Fibroblast of skin of back (primary cell): Measurements from ENCODE around the gene B4GAT1.
"Not testable (repeated sequence)": the region's sequence is repeated elsewhere in the genome, so short reads cannot be mapped to it uniquely, and the experiment has no call there.

ENCODE experiments used
- DNase-seq: peaks from one replicate; pipeline ENCODE4 v3.0.0-alpha.2; 2013

B4GAT1 gene

GRCh38 chr11:66363187-66363601, 15.8 kb upstream of the B4GAT1 start:
- DNase-seq = no peak

GRCh38 chr11:66362481-66363147, 15.2 kb upstream of the B4GAT1 start:
- no peak for DNase-seq

GRCh38 chr11:66361502-66361941, 14.1 kb upstream of the B4GAT1 start:
- DNase-seq = no peak

- no peak for DNase-seq
Observed at GRCh38 chr11:66360406-66361073, 13.1 kb upstream of the B4GAT1 start.

GRCh38 chr11:66359662-66360087, 12.2 kb upstream of the B4GAT1 start:
- no peak for DNase-seq

- not testable (repeated sequence) for DNase-seq
Observed at GRCh38 chr11:66350560-66351235, 3.3 kb upstream of the B4GAT1 start.

- DNase-seq = no peak
Observed at GRCh38 chr11:66349084-66349386, 1.6 kb upstream of the B4GAT1 start.

- no peak for DNase-seq
Observed at GRCh38 chr11:66346476-66347424, 679 bp downstream of the B4GAT1 start.

GRCh38 chr11:66345316-66345649, 2.1 kb downstream of the B4GAT1 start:
- no peak for DNase-seq

GRCh38 chr11:66344550-66345315, 2.7 kb downstream of the B4GAT1 start, which contains the start of gene BRMS1:
BRMS1 (minus strand) TSS chr11:66345104; CDS start chr11:66342234, 2,870 bp downstream.
- DNase-seq = peak; percentile 97

- no peak for DNase-seq
Observed at GRCh38 chr11:66343176-66343575, 4.3 kb downstream of the B4GAT1 start.

GRCh38 chr11:66341502-66342126, 5.8 kb downstream of the B4GAT1 start:
- no peak for DNase-seq

GRCh38 chr11:66340596-66341501, 6.6 kb downstream of the B4GAT1 start:
- no peak for DNase-seq

GRCh38 chr11:66339686-66340483, 7.5 kb downstream of the B4GAT1 start:
- DNase-seq = no peak

- no peak for DNase-seq
Observed at GRCh38 chr11:66339162-66339675, 8.2 kb downstream of the B4GAT1 start.

- no peak for DNase-seq
Observed at GRCh38 chr11:66338276-66339161, 8.9 kb downstream of the B4GAT1 start.

GRCh38 chr11:66337103-66337899, 10.1 kb downstream of the B4GAT1 start:
- no peak for DNase-seq
